ENCODE results near the gene CTSK. TPM values are rescaled to one million over a fixed set of nuclear protein-coding genes. Genes with fewer than 3 reads are reported as not detected.

The CTSK gene
- polyA plus RNA-seq, 1 of the 3 experiments (the other 2 are of a cell fraction), result 6.3 TPM

DNA sequence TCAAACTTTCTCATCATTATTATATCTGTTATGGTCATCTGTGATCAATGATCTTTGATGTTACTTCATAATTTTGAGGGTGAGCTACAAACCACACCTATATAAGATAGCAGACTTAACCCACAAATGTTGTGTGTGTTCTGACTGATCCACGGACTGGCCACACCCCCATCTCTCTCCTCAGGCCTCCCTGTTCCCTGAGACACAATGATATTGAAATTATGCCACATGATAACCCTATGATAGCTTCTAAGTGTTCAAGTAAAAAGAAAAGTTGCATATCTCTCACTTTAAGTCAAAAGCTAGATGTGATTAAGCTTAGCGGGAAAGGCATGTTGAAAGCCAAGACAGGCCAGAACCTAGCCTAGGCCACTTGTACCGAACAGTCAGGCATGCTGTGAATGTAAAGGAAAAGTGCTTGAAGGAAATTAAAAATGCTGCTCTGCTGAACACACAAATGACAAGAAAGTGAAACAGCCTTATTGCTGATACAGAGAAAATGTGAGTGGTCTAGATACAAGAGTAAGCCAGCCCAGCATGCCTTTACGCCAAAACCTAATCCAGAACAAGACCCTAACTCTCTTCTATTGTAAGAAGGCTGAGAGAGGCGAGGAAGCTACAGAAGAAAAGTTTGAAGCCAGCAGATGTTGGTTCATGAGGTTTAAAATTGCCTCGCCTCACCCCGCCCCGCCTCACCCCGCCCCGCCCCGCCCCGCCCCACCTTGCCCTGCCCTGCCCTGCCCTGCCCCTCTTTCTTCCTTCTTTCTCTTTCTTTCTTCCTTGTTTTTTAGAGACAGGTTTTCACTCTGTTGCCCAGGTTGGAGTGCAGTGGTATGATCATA, 59.0 kb downstream of the CTSK start:
- Histone ChIP-seq H3K27ac (ENCODE audit: low read depth in 2 of 2, low read length in 1 of 2) (no peak overlapping the region), H2AFZ (ENCODE audit: low read depth) (no peak overlapping the region), H4K20me1 (ENCODE audit: insufficient read depth) (no peaks in the 10 kb centered on the region), H3K9ac (no peak overlapping the region), H3K36me3 (replicated peaks in 1 of 2; ENCODE audit: control insufficient read depth in 1 of 2, insufficient read depth in 2 of 2, low read length in 1 of 2) (peaks cover 0 to 4% of the 10 kb centered on the region in 2 experiments), H3K4me2 (no peak overlapping the region), H3K79me2 (ENCODE audit: insufficient read depth) (no peaks in the 10 kb centered on the region), H3F3A (replicated peaks; ENCODE audit: insufficient read depth) (no peaks in the 10 kb centered on the region), H3K4me3 (ENCODE audit: low read depth in 2 of 2, low read length in 1 of 2) (no peak overlapping the region), H3K27me3 (ENCODE audit: insufficient read depth) (no peaks in the 10 kb centered on the region), H3K9me3 (no peaks in the 10 kb centered on the region), H3K4me1 (ENCODE audit: control insufficient read depth in 1 of 2, insufficient read depth in 2 of 2, low read depth in 1 of 2, low read length in 1 of 2) (no peaks in the 10 kb centered on the region), H3K9me2 (no peaks in the 10 kb centered on the region)
- no peak for DNase-seq
- WGBS (ENCODE audit: low lambda C conversion rate), result 92% methylated on average over 12 of the region's 12 CpGs
- ChIA-PET CTCF (interaction anchor here (0.6 to 1.0 kb wide), 2 partner anchors 9 to 410 kb away, joined by 3 to 4 read pairs; no protein-coding TSS in a partner anchor), POLR2A (no interaction called here)
- TF ChIP-seq GABPA (IDR thresholded peaks at IDR 0.05; ENCODE audit: low read depth) (no peak), RXRA (IDR thresholded peaks at IDR 0.05; ENCODE audit: borderline replicate concordance, low read depth) (no peak), EP300 (IDR thresholded peaks at IDR 0.05; ENCODE audit: borderline replicate concordance in 1 of 2, low read depth in 1 of 2, low read length in 1 of 2) (no peak), USF2 (IDR thresholded peaks at IDR 0.05; ENCODE audit: borderline replicate concordance, low read depth, low read length) (no peak), JUND (IDR thresholded peaks at IDR 0.05) (no peak), FOXJ3 (CRISPR knock-in tag; IDR thresholded peaks at IDR 0.05) (no peak), MEF2A (IDR thresholded peaks at IDR 0.05; ENCODE audit: borderline replicate concordance, low read depth) (no peak), POLR2AphosphoS5 (IDR thresholded peaks at IDR 0.05; ENCODE audit: low read depth, low read length) (no peak), YY1 (IDR thresholded peaks at IDR 0.05; ENCODE audit: low read depth) (no peak)

Small RNA genes lying within 50 kb of the gene (small RNA-seq; reads per million reads assigned to genes)
- gene RNU6-1309P, result 0 reads per million in 7 experiments

Other genes starting within 250 kb of the CTSK start
- 110 and 131 TPM in 2 replicates for gene MCL1, start 228.7 kb downstream of the CTSK start, polyA plus RNA-seq (2012; rRNA removed)
- gene ENSA, start 178.6 kb downstream of the CTSK start, polyA plus RNA-seq (2012; rRNA removed), result 47.4 and 56.3 TPM in 2 replicates
- gene GOLPH3L, start 111.1 kb downstream of the CTSK start, polyA plus RNA-seq (2012; rRNA removed), result 7.8 and 8.1 TPM in 2 replicates
- gene HORMAD1, start 87.4 kb downstream of the CTSK start, polyA plus RNA-seq (2012; rRNA removed), result not detected in 2 replicates
- gene CTSS, start 42.5 kb downstream of the CTSK start, polyA plus RNA-seq (2012; rRNA removed), result 1.4 and 2.3 TPM in 2 replicates
- 10.9 and 13.7 TPM in 2 replicates for gene ARNT, start 68.3 kb upstream of the CTSK start, polyA plus RNA-seq (2012; rRNA removed)
- not detected in 2 replicates for gene CTXND2, start 78.9 kb upstream of the CTSK start, polyA plus RNA-seq (2012; rRNA removed)
- gene SETDB1, start 118.1 kb upstream of the CTSK start, polyA plus RNA-seq (2012; rRNA removed), result 29.9 and 43.0 TPM in 2 replicates
- 150 and 225 TPM in 2 replicates for gene CERS2, start 166.6 kb upstream of the CTSK start, polyA plus RNA-seq (2012; rRNA removed)
- 0.07 and 0.21 TPM in 2 replicates for gene ANXA9, start 174.0 kb upstream of the CTSK start, polyA plus RNA-seq (2012; rRNA removed)
- 6.0 and 6.7 TPM in 2 replicates for gene MINDY1, start 198.6 kb upstream of the CTSK start, polyA plus RNA-seq (2012; rRNA removed)
- gene PRUNE1, start 200.2 kb upstream of the CTSK start, polyA plus RNA-seq (2012; rRNA removed), result 7.3 and 8.2 TPM in 2 replicates
- 0.12 and 0.16 TPM in 2 replicates for gene BNIPL, start 228.3 kb upstream of the CTSK start, polyA plus RNA-seq (2012; rRNA removed)
- gene C1orf56, start 239.5 kb upstream of the CTSK start, polyA plus RNA-seq (2012; rRNA removed), result 3.0 and 5.5 TPM in 2 replicates